HG03060 (cell line): ENCODE data around the gene PDZD2.
"Not testable (repeated sequence)": the region's sequence is repeated elsewhere in the genome, so short reads cannot be mapped to it uniquely, and the experiment has no call there.

Experiments used
- ATAC-seq: cut with Tn5 transposase; IDR thresholded peaks from one replicate; pipeline ENCODE4 v1.9.1; 2021; ENCODE audit warnings: low read depth, moderate number of reproducible peaks; ENCODE audit not compliant: unreplicated experiment

PDZD2 gene

GRCh38 chr5:31993165-31993961 is 354.4 kb downstream of the PDZD2 start:
- no peak for ATAC-seq

GRCh38 chr5:31995006-31995405 is 356.1 kb downstream of the PDZD2 start:
- ATAC-seq, result peak; percentile 77

GRCh38 chr5:31995714-31996113 is 356.8 kb downstream of the PDZD2 start:
- no peak for ATAC-seq

- no peak for ATAC-seq
These were observed 358.0 kb downstream of the PDZD2 start for GRCh38 chr5:31996909-31997308.

- no peak for ATAC-seq
These were observed 360.5 kb downstream of the PDZD2 start for GRCh38 chr5:31999470-31999869.

- ATAC-seq, result no peak
These were observed 361.8 kb downstream of the PDZD2 start for GRCh38 chr5:32000731-32001130.

GRCh38 chr5:32001284-32001683 is 362.4 kb downstream of the PDZD2 start:
- no peak for ATAC-seq

- no peak for ATAC-seq
These were observed 362.8 kb downstream of the PDZD2 start for GRCh38 chr5:32001707-32002106.

- no peak for ATAC-seq
These were observed 363.8 kb downstream of the PDZD2 start for GRCh38 chr5:32002755-32003154.

GRCh38 chr5:32003981-32004380 is 365.1 kb downstream of the PDZD2 start:
- no peak for ATAC-seq

GRCh38 chr5:32004404-32004803 is 365.5 kb downstream of the PDZD2 start:
- ATAC-seq, result peak; percentile 60

GRCh38 chr5:32008746-32009145 is 369.8 kb downstream of the PDZD2 start:
- no peak for ATAC-seq

GRCh38 chr5:32013658-32014057 is 374.7 kb downstream of the PDZD2 start:
- ATAC-seq, result no peak

GRCh38 chr5:32014096-32014745 is 375.3 kb downstream of the PDZD2 start:
- ATAC-seq, result no peak

GRCh38 chr5:32015262-32015661 is 376.3 kb downstream of the PDZD2 start:
- ATAC-seq, result not testable (repeated sequence)

GRCh38 chr5:32017692-32018367 is 378.9 kb downstream of the PDZD2 start:
- no peak for ATAC-seq

- no peak for ATAC-seq
These were observed 379.8 kb downstream of the PDZD2 start for GRCh38 chr5:32018476-32019436.

GRCh38 chr5:32020271-32020670 is 381.3 kb downstream of the PDZD2 start:
- peak; percentile 83 for ATAC-seq

GRCh38 chr5:32020946-32021345 is 382.0 kb downstream of the PDZD2 start:
- ATAC-seq, result no peak

GRCh38 chr5:32021771-32022170 is 382.8 kb downstream of the PDZD2 start:
- no peak for ATAC-seq
